Breast epithelium (tissue), 4 donors: ENCODE results near the gene EPHA5. TPM values are rescaled to one million over a fixed set of nuclear protein-coding genes. Genes with fewer than 3 reads are reported as not detected.

Experiments
- DNase-seq, 2 donors: peaks; one replicate each; pipeline ENCODE4 v3.0.0-alpha.2; 2019; ENCODE audit warnings: low spot score in 2 of 2
- H3K27ac ChIP-seq, 2 donors: fragments of 200-600 bp; sonication (generic) in 1 of 2; one replicate each; pipeline ENCODE4 v1.5.1; 2016 to 2019; ENCODE audit warnings: mild to moderate bottlenecking in 1 of 2
- H3K27me3 ChIP-seq, 2 donors: fragments of 200-600 bp; sonication (generic) in 1 of 2; one replicate each; pipeline versions ENCODE4 v1.5.1 to v1.6.0; 2017 to 2019; ENCODE audit warnings: control low read depth in 1 of 2, mild to moderate bottlenecking in 1 of 2
- H3K36me3 ChIP-seq: fragments of 200-600 bp; one replicate; pipeline ENCODE4 v1.5.1; 2019
- H3K4me1 ChIP-seq, 2 donors: fragments of 200-600 bp; sonication (generic); one replicate each; pipeline ENCODE4 v1.5.1; 2016 to 2019; ENCODE audit warnings: control low read depth in 1 of 2
- H3K4me3 ChIP-seq, 3 donors: fragments of 200-600 bp; sonication (generic); 1 replicate in 2 of 3; 2 replicates in 1 of 3; pipeline ENCODE4 v1.5.1; 2016 to 2019; ENCODE audit warnings: mild to moderate bottlenecking in 3 of 3, moderate library complexity in 2 of 3
- H3K9me3 ChIP-seq, 2 donors: fragments of 200-600 bp; sonication (generic) in 1 of 2; one replicate each; pipeline ENCODE4 v1.5.1; 2016 to 2019; ENCODE audit warnings: control low read depth in 1 of 2
- POLR2A ChIP-seq: fragments of 450-650 bp; IDR thresholded peaks from one replicate; pipeline ENCODE4 v1.6.1; 2016; ENCODE audit warnings: antibody characterized with exemption, mild to moderate bottlenecking, moderate library complexity
- POLR2AphosphoS5 ChIP-seq, 3 donors: sonication (generic); formaldehyde crosslinking; IDR thresholded peaks; one replicate each; pipeline ENCODE4 v1.6.1; 2017; ENCODE audit warnings: antibody characterized with exemption in 3 of 3
- intact Hi-C: fragments of 100-400 bp; cut with DNase I; formaldehyde crosslinking; loops from one replicate; pipeline ENCODE4 v1.15.1; 2023; ENCODE audit warnings: low total_unique reads
- total RNA-seq, 3 donors: library from RNA; depleted of rRNA; stranded (reverse); fragments of >200 nt; gene quantifications; one replicate each; pipeline ENCODE4 v1.1.0, GENCODE V29; 2016
- TF ChIP-seq, protein P1 (sequence below), 3 donors: fragments of 450-650 bp; IDR thresholded peaks; one replicate each; pipeline ENCODE4 v1.5.1; 2016 to 2017; ENCODE audit warnings: antibody characterized with exemption in 3 of 3, mild to moderate bottlenecking in 3 of 3, moderate library complexity in 3 of 3

The EPHA5 gene
- total RNA-seq, 3 donors from 2014 or later = 0.16 to 0.29 TPM; not detected in 1

DNA sequence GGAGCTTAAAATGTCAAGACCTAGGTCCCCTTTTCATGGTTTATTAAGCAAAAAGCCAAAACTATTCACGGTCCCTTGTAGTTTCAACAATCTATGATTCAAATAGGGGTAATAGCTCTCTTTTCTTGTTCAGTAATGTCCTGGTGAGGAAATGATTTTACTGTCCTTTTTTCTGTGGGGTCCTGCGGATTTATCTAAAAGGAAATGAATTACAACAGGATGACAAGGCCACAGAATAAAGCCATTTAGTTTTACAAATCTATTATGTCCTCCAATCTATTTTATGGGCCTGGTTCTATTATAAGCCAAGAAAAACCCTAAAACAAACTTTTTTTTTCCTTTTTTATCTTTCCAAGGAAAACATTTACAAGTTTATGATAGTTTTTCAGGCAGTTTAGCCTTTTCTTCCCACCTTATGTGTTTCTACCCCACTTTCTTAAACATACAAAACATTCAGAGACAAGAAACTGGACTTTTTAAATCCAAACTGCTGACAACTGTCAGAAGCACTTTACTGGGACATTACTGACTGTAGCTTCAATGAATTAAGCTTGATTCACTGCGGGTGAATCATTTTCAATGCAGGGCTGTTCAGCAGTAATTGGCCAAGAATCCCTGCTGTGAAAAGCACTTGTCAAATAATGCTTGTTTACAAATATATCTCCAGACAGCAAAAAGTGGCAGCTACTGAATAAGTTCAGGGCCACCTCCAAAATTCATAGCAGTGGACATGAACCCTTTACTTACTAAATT, 4.3 kb downstream of the EPHA5 start:
- DNase-seq = no peak
- Histone ChIP-seq H3K4me1 (peaks cover 3 to 6% of the 10 kb centered on the region in 2 donors), H3K36me3 (no peaks in the 10 kb centered on the region), H3K4me3 (no peak overlapping the region), H3K27me3 (peaks cover 0 to 59% of the 10 kb centered on the region in 2 donors), H3K27ac (no peak overlapping the region), H3K9me3 (no peaks in the 10 kb centered on the region)
- intact Hi-C loops = no loop called here
- no peak for TF ChIP-seq POLR2A
- no peak for TF ChIP-seq POLR2AphosphoS5 (IDR thresholded peaks at IDR 0.05)

DNA sequence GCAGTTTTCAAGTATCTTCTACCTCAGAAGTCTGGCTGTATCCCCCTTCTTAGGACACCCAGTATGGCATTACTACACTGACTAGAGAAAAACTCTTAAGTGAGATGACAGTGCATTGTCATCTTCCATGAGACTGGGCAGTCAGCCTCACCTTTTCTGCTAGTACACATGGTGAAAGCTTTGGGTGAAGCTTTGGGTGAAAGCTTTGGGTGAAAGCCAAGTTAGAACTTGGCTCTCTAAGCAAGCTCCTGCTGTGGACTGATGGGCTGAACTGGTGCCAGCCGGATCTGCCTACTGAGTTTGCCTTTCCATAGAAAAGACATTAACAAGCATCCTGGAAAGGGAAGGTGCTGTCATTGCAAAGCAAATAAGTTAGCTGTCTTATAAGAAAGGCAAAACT, 8.8 kb downstream of the EPHA5 start:
- Histone ChIP-seq H3K9me3 (no peaks in the 10 kb centered on the region), H3K36me3 (no peaks in the 10 kb centered on the region), H3K4me1 (no peaks in the 10 kb centered on the region), H3K27ac (no peak overlapping the region), H3K27me3 (peaks cover 0 to 24% of the 10 kb centered on the region in 2 donors), H3K4me3 (no peak overlapping the region)
- intact Hi-C loops = no loop called here
- no peak for DNase-seq
- TF ChIP-seq, protein P1, sequence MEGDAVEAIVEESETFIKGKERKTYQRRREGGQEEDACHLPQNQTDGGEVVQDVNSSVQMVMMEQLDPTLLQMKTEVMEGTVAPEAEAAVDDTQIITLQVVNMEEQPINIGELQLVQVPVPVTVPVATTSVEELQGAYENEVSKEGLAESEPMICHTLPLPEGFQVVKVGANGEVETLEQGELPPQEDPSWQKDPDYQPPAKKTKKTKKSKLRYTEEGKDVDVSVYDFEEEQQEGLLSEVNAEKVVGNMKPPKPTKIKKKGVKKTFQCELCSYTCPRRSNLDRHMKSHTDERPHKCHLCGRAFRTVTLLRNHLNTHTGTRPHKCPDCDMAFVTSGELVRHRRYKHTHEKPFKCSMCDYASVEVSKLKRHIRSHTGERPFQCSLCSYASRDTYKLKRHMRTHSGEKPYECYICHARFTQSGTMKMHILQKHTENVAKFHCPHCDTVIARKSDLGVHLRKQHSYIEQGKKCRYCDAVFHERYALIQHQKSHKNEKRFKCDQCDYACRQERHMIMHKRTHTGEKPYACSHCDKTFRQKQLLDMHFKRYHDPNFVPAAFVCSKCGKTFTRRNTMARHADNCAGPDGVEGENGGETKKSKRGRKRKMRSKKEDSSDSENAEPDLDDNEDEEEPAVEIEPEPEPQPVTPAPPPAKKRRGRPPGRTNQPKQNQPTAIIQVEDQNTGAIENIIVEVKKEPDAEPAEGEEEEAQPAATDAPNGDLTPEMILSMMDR (IDR thresholded peaks at IDR 0.05) = no peak
- TF ChIP-seq POLR2A = no peak
- TF ChIP-seq POLR2AphosphoS5 (IDR thresholded peaks at IDR 0.05) = no peak

DNA sequence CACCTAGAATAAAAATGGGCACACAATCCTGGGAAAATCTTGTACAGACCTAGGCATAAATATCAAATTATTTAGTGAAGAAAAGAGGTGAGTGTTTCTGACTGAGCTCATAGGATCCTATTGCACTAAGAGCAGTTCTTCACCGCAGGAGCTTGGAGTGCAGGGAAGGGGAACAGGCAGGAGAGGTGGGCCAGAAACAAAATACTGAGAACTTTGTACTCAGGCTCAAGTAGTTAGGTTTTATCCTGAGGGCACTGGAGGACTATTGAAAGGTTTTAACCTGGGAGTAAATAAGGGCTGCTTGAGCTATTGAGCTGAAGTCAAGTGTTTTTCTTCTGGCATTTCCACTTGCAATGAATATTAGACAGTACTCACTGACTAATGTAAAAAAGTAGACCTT, 12.2 kb downstream of the EPHA5 start:
- H3K9me3 ChIP-seq = no peaks in the 10 kb centered on the region
- no peak overlapping the region for H3K27ac ChIP-seq
- H3K4me3 ChIP-seq = no peak overlapping the region
- no peaks in the 10 kb centered on the region for H3K36me3 ChIP-seq
- H3K4me1 ChIP-seq = no peaks in the 10 kb centered on the region
- DNase-seq = no peak
- TF ChIP-seq POLR2A = no peak
- no peak for TF ChIP-seq POLR2AphosphoS5 (IDR thresholded peaks at IDR 0.05)
- TF ChIP-seq, protein P1 (IDR thresholded peaks at IDR 0.05) = no peak
- peaks cover 0 to 6% of the 10 kb centered on the region in 2 donors for H3K27me3 ChIP-seq
- intact Hi-C loops = no loop called here

DNA sequence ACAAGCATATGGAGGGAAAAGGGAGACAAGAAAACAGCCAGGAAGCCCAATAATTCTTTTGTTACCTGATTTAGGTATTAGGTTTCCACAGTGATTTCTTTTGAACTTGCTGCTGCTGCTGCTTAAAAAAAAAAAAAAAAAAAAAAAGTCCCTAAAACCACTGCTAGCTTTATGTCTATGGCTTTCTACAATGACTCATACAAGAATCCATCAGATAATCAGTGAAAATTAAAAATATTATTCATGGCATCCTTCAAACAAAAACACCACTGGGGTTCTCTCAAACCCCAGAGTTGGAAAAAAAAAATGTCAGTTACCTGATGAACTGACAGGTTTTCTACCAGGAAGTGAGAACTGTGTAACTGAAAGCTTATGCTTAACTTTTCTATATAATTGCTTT, 14.3 kb downstream of the EPHA5 start:
- no peaks in the 10 kb centered on the region for H3K36me3 ChIP-seq
- TF ChIP-seq, protein P1 (IDR thresholded peaks at IDR 0.05) = no peak
- TF ChIP-seq POLR2A (no peak), POLR2AphosphoS5 (IDR thresholded peaks at IDR 0.05) (no peak)
- no peak for DNase-seq
- no peaks in the 10 kb centered on the region for H3K4me1 ChIP-seq
- intact Hi-C loops = no loop called here
- no peaks in the 10 kb centered on the region for H3K9me3 ChIP-seq
- no peak overlapping the region for H3K4me3 ChIP-seq
- H3K27ac ChIP-seq = no peak overlapping the region
- H3K27me3 ChIP-seq = no peaks in the 10 kb centered on the region

DNA sequence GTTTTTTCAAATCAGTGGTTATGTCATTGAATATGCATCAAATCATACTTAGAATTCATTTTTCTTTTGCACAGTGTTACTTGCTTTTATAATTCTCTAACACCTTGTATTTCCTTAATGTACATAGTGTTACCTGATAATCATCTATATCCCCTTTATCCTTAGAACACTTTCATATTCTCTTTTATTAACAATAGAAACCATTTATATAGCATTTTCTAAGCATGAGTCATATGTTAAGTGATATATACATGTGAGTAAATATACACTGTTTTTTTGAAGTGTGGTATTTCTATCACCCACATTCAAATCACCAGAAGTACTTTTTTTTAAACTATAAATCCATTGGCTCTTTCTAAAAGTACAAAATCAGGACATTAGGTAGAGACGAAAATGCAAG, 15.3 kb downstream of the EPHA5 start:
- no peak for DNase-seq
- Histone ChIP-seq H3K9me3 (no peaks in the 10 kb centered on the region), H3K27ac (no peak overlapping the region), H3K4me3 (no peak overlapping the region), H3K36me3 (no peaks in the 10 kb centered on the region), H3K4me1 (no peaks in the 10 kb centered on the region), H3K27me3 (no peaks in the 10 kb centered on the region)
- intact Hi-C loops = no loop called here
- TF ChIP-seq POLR2AphosphoS5 (IDR thresholded peaks at IDR 0.05) = no peak
- TF ChIP-seq POLR2A = no peak
- TF ChIP-seq, protein P1 (IDR thresholded peaks at IDR 0.05) = no peak
